ENCODE results near the gene CMIP. TPM values are rescaled to one million over a fixed set of nuclear protein-coding genes. Genes with fewer than 3 reads are reported as not detected.
A peak's percentile ranks its signal among the peaks of the same experiment; 100 is the strongest.

Gene CMIP
- total RNA-seq, 2 donors from 2014 or later, result 35.5 to 51.5 TPM

DNA sequence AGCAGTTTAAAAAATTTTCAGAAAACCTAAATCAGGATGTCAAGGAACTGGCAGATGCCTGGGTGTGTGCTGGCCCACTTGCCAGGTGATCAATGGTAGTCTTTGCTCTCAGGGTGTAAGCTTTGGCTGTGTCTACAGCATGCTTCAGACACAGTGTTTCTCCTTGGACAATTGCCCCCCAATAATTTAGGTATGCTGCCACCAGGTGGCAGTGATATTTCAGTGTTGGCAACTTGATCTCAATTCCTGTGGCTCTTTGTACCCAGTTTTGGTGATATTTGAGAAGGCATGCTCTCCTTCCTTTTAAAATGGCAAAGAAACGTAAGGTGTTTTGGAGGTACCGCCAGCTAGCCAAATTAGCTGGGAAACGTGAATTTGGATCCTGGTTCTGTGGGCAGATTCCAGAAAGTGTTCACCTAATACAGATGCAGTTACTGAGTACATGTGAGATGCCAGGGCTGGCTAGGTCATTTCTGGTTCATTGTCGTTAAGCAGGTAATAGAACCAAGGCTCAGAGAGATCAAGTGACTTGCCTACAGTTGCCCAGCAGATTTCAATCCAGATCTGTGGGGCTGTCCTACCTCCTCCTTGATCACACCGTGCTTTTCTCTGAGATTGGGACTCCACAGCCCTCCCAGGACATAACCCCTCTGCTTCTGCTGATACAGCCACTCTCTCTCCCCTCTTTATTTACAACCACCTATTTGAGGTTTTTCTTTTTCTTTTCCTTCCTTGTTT lies 178.9 kb downstream of the CMIP start:
- no peak for ATAC-seq
- Mint-ChIP-seq H3K9me3 (no peaks in the 10 kb centered on the region), H3K27ac (peak overlapping the region; percentile 25 to 41), H3K36me3 (no peaks in the 10 kb centered on the region)
- peak in 1 of 2 donors; percentile 61 for DNase-seq (ENCODE audit: low spot score in 2 of 2)

DNA sequence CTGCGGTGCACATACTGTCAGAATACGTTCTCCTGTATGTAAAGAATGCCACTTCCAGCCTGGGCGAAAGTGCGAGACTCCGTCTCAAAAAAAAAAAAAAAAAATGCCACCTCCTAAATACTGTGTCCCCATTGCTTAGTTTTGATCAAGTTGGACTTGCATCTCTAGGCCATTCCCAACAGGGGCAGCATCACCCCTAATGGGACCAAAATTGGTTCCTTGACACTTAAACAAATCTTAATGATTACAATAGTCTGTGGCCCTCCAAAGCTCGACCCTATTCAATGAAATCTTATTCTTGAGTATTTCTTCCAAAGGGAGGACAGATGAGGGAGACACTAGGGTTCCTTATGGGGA lies 179.8 kb downstream of the CMIP start:
- peak overlapping the region in 1 of 2 donors; percentile 25 for H3K27ac Mint-ChIP-seq
- DNase-seq (ENCODE audit: low spot score in 2 of 2), result no peak
- no peak for ATAC-seq
- no peaks in the 10 kb centered on the region for H3K36me3 Mint-ChIP-seq
- no peaks in the 10 kb centered on the region for H3K9me3 Mint-ChIP-seq

DNA sequence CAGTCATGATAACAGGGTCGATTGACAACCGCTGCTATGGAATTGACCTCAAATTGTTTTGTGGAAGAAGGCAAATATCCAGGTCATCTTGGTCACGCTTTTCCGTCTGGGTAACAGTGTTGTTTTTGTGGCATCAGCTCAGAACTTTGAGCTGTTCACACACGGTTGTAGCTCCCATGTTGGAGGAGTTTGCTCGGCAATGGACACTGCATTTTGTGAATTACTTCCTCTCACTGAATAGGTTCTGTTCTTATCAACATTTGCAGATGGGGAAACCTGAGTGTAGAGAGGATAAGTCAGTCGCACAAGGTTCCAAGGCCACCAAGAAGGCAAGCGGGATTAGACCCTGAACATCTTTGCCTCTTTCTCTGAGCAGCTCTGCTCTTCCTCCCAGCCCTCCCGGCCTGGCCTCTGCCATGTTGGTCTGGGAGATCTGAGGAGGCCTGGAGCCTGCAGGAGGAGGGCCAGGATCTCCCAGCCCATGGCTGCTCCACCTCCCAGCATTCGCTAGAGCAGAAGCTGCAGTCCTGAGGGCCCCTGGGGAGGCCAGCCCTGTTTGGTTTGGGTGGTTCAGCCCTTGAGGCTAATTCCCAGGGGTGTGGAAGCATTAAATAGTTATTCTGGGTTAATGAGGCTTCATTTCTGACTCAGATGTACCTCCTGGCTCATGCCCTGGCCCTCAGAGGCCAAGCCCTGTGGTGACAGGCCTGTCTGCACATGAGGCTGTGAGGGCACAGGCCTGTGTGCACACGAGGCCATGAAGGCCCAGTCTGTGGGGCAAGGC lies 180.3 kb downstream of the CMIP start:
- ATAC-seq, result no peak
- no peaks in the 10 kb centered on the region for H3K9me3 Mint-ChIP-seq
- no peaks in the 10 kb centered on the region for H3K36me3 Mint-ChIP-seq
- DNase-seq (ENCODE audit: low spot score in 2 of 2), result no peak
- peak overlapping the region in 1 of 2 donors; percentile 7 for H3K27ac Mint-ChIP-seq

DNA sequence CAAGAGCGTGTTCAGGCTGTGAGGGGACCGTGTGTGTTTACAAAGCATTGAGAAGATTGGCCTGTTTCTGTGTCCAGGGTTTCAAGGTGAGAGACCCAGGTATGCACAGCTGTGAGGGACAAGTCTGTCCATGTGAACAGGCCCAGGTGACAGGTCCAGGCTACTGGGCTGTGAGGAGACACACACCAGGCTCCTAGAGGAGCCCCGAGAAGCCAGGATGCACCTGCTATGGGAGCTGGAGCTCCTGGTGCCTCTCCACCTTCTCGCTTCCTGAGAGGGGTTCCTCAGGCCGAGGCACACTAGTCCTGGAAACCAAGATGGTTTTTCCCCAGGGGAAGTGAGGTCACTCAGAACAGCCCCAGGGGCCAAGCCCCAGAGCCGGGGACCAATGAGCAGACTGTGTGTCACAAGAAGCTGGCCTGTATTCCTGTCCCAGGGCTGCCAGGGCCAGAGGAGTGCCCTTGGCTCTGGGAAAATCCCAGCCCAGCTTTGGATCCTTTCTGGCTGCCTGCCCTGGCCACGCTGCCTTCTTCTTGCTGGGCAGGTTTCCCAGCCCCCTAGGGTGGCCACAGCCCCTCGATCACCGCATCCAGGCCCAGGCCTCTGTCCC lies 181.0 kb downstream of the CMIP start:
- DNase-seq (ENCODE audit: low spot score in 2 of 2) (peak; percentile 20 to 79), ATAC-seq (peak; percentile 23 to 60)
- H3K27ac Mint-ChIP-seq, result peak overlapping the region in 1 of 2 donors; percentile 7
- no peaks in the 10 kb centered on the region for H3K36me3 Mint-ChIP-seq
- no peaks in the 10 kb centered on the region for H3K9me3 Mint-ChIP-seq

GRCh38 chr16:81626181-81626674 lies 181.6 kb downstream of the CMIP start:
- H3K36me3 Mint-ChIP-seq, result no peaks in the 10 kb centered on the region
- DNase-seq (ENCODE audit: low spot score in 2 of 2) (peak; percentile 37 to 83), ATAC-seq (peak; percentile 80 to 90)
- H3K9me3 Mint-ChIP-seq, result no peaks in the 10 kb centered on the region
- no peak overlapping the region for H3K27ac Mint-ChIP-seq

DNA sequence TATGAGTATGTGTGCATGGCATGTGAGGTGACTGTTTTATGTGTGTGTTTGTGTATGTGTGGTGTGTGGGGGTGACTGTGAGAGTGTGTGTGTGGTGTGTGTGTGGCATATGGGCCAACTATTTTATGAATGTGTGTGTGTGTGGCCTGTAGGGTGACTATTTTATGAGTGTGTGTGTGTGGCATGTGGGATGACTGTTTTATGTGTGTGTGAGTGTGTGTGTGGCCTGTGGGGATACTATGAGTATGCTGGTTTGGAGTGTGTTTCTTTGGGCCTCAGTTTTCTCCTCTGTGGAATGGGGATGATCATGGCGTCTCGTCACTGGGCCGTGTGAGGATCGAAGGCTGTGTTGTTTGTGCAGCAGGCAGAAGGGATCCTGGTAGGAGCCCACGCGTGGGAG lies 182.4 kb downstream of the CMIP start:
- H3K36me3 Mint-ChIP-seq, result no peaks in the 10 kb centered on the region
- H3K9me3 Mint-ChIP-seq, result no peaks in the 10 kb centered on the region
- ATAC-seq (peak in 1 of 2 donors; percentile 11), DNase-seq (ENCODE audit: low spot score in 2 of 2) (no peak)
- H3K27ac Mint-ChIP-seq, result no peak overlapping the region

DNA sequence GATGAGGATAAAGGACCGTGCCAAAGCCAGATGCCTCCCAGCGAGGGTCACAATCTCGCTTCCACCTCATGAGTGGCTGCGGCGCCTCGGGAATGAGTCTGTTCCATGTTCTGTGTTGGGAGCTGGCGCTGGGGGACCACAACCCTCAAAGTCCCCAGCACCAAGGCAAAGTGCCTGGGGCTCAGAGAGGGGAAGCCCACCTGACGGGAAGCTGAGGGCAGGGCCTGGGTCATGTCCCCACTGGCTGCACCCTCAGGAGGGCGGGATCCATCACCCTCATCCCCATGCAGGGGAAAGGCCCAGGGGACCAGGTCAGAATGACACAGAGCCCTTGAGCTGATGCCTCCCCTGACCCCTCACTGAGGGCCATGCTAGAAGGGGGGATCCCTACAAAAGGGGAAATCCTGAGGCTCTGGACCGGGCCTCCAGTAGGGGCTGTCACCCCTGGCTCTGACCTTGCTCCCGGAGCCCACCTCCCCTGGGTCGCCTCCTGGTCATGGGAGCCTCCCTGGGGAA lies 183.2 kb downstream of the CMIP start:
- no peak for ATAC-seq
- no peak overlapping the region for H3K27ac Mint-ChIP-seq

GRCh38 chr16:81629034-81629802 lies 184.6 kb downstream of the CMIP start:
- peak overlapping the region; percentile 3 to 100 for H3K27ac Mint-ChIP-seq
- ATAC-seq, result no peak
- H3K9me3 Mint-ChIP-seq, result no peaks in the 10 kb centered on the region
- DNase-seq (ENCODE audit: low spot score in 2 of 2), result no peak
- no peaks in the 10 kb centered on the region for H3K36me3 Mint-ChIP-seq

More for the DNA sequence above, 183.2 kb downstream of the CMIP start:
- no peaks in the 10 kb centered on the region for H3K9me3 Mint-ChIP-seq
- no peak for DNase-seq (ENCODE audit: low spot score in 2 of 2)
- no peaks in the 10 kb centered on the region for H3K36me3 Mint-ChIP-seq

- no peaks in the 10 kb centered on the region for H3K36me3 Mint-ChIP-seq
- peak overlapping the region; percentile 86 to 100 for H3K27ac Mint-ChIP-seq
- no peak for DNase-seq (ENCODE audit: low spot score in 2 of 2)
- ATAC-seq, result no peak
- no peaks in the 10 kb centered on the region for H3K9me3 Mint-ChIP-seq
Observed at GRCh38 chr16:81629896-81630634, 185.5 kb downstream of the CMIP start.

DNA sequence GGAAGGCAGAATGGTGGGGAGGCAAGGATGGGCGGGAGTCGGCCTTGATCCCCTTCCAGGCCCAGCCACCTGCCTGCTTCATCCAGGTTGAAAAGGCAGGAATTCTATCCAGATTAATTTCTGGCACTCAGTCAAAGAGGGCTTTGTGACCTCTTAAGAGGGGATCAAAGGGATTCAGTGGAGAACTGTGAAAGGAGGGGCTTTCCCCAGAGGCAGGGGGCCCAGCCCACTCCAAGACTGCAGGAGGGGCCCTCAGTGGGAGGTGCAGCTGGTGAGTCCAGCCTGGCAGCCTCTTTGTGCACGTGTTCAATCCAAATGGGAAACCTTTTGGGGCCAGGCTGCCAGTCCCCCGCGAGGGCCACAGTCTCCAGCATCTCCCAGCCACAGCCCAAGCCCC lies 186.0 kb downstream of the CMIP start:
- no peak for ATAC-seq
- no peak for DNase-seq (ENCODE audit: low spot score in 2 of 2)
- H3K36me3 Mint-ChIP-seq, result no peaks in the 10 kb centered on the region
- peak overlapping the region; percentile 86 to 100 for H3K27ac Mint-ChIP-seq
- H3K9me3 Mint-ChIP-seq, result no peaks in the 10 kb centered on the region

DNA sequence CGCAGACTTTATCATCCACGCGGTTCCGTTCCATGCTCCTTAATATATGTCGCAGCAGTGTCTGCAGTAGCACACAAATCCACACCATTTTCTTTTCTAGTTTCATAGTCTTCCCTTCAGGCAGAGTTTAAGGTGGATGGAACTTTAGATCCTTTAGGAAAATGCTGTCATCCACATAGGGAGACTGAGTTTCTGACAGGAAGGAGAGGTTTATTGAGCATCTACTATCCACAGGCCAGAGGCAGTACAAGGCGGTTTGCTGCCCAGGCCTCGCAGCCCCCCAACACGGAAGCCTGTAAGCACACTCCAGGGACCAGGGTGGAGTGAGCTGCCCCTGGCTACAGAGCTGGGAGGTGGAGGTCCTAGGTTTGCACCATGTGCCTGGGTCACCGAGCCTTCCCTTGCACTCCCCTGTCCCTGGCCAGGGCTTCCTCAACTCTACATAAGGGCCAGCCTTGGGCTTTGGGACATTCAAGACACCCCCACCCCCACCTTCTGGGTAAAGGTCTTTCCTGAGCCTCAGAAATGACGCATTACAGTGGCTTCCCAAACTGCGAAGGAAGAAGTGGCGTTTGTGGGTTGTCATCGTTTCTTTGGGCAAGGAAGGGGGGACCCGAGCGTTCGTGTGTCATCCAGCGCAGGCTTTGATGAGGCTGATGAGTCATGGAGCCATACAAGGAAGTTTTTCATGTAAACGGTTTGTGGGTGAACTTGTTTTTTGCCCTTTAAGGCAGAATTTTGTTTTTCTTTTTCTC lies 188.0 kb downstream of the CMIP start:
- H3K27ac Mint-ChIP-seq, result peak overlapping the region; percentile 98 to 100
- no peaks in the 10 kb centered on the region for H3K9me3 Mint-ChIP-seq
- H3K36me3 Mint-ChIP-seq, result no peaks in the 10 kb centered on the region
- ATAC-seq, result peak; percentile 83 to 94
- peak; percentile 71 to 90 for DNase-seq (ENCODE audit: low spot score in 2 of 2)

DNA sequence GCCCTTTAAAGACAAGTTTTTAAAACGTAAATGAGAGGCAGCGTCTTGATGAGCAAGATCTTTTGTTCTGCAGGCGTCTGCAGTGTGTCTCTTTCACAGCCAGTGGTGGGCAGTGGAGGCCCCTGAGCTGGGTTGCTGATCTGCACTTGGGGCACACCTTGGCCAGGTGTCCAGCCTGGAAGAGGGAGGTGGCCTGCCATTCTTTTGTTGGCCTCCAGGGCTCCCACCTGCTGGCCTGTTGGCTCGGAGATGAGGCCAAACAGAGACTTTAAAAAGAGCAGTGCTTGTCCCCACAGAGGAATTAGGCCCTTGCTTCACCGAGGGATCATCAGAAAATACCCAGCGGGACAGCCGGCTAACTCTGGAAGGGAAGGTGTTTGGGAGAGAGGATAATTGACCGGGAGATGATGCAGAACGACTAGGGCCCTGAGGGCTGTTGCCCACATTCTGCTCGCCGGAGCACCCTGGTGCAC lies 188.6 kb downstream of the CMIP start:
- DNase-seq (ENCODE audit: low spot score in 2 of 2), result peak in 1 of 2 donors; percentile 44
- H3K36me3 Mint-ChIP-seq, result no peaks in the 10 kb centered on the region
- H3K9me3 Mint-ChIP-seq, result no peaks in the 10 kb centered on the region
- peak; percentile 72 to 75 for ATAC-seq
- peak overlapping the region; percentile 98 to 100 for H3K27ac Mint-ChIP-seq

- no peak for DNase-seq (ENCODE audit: low spot score in 2 of 2)
- no peaks in the 10 kb centered on the region for H3K36me3 Mint-ChIP-seq
- no peaks in the 10 kb centered on the region for H3K9me3 Mint-ChIP-seq
Observed at GRCh38 chr16:81633680-81634379, 189.2 kb downstream of the CMIP start.

DNA sequence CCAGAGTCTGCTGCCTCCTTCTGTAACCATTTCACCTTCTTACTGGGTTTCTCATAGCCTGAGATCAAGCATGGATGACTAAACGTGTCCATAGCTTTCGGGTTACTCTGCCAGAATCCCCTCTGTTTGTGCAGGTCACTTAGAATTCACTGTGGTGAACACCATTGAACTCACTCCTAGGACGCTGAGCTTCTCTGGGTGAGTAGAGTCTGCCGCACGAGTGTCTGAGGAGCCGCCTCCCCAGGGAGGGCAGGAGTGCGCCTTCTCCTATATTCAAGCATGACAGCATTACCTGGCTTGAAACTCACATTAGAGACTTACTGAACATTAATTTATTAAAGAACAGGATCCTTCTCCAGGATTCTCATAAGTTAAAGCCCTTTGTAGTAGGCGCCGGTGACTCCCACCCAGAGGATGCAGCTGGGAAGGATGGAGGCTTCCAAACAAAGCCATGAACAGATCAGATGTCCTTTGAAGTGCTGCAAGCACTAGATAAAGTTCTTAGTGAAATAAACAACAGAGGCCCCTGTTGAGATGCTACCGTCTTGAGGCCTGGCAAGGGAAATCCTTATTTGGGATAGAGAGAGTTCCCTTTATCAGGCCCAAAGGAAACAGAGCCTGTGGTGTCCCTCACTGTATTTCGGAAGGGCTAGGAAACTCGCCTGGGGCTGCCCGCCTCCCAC lies 189.9 kb downstream of the CMIP start:
- Mint-ChIP-seq H3K36me3 (no peaks in the 10 kb centered on the region), H3K27ac (peak overlapping the region; percentile 98 to 100), H3K9me3 (no peaks in the 10 kb centered on the region)
- DNase-seq (ENCODE audit: low spot score in 2 of 2) (no peak), ATAC-seq (peak in 1 of 2 donors; percentile 35)

More at GRCh38 chr16:81633680-81634379, 189.2 kb downstream of the CMIP start:
- H3K27ac Mint-ChIP-seq, result peak overlapping the region; percentile 98 to 100
- peak in 1 of 2 donors; percentile 47 for ATAC-seq
